NCI-H2081 (cell line): ENCODE results near the gene PISD.
"Not testable (repeated sequence)": the region's sequence is repeated elsewhere in the genome, so short reads cannot be mapped to it uniquely, and the experiment has no call there.

Source experiments
- DNase-seq, 2 experiments: peaks; one replicate each; lab custom pipeline; 2025; lab: John Stamatoyannopoulos, UW

PISD gene

DNA sequence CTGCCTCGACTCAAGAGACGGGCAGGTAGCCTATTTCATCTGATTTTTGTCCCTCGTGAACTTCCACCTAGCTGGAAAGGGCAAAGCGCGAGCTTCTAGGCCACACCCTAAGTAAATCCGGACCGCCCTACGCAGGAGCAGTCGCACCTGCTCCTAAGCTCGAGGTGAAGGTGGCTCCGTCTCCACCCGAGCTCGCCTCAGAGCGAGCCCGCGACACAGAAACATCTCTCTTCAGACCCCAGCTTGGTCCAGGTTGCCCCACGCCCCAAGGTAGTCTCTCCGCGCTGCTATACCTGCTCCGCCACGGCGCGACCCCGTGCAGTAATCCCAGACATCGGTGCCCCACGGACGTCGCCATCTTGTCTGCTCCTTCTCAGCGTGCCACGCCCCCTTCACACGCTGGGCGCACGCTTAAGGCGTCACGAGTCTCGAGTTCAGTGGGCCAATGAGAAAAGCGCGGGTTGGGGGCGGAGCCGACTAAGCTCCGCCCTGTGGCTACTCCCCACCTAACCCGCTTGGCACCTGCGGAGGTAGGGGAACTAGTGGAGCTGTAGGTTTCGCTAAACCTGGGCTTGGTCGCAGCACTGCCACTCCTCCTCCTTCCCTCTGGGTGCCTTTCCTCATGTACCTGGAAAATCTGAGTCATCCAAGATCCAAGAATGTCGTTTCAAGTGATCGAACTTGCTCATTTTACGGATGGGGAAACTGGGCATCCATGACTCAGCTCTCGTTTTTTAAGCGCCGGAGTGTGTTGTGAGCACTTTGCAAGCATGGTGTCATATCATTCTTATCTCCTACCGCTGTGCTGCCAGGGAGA lies at the start of gene PISD:
Gene PISD, minus strand, starts transcription at position 365 of the 817 bp plus-strand sequence. Its CDS starts 7 bp downstream, at position 358.
- DNase-seq = peak; percentile 91 to 94

DNA sequence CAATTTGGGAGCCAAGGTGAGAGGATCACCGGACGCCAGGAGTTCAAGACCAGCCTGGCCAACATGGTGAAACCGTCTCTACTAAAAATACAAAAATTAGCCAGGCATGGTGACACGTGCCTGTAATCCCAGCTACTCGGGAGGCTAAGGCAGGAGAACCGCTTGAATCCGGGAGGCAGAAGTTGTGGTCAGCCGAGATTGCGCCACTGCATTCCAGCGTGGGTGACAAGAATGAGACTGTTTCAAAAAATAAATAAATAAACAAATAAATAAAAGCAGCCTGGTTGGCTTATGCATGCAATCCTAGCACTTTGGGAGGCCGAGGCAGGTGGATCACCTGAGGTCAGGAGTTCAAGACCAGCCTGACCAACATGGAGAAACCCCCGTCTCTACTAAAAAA lies 49.2 kb upstream of the PISD start:
- not testable (repeated sequence) for DNase-seq

DNA sequence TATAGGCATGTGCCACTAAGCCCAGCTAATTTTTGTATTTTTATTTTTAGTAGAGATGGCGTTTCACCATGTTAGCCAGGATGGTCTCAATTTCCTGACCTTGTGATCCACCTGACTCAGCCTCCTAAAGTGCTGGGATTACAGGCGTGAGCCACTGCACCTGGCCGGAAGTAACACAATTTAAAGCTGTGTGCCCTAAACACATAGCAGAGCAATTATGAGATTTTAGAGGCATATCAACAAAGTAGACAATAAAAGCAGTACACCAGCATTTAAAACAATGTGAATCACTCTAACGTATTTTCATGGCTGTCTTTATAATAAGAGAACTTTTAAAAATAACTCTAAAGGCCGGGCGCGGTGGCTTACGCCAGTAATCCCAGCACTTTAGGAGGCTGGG lies 45.5 kb upstream of the PISD start:
- peak in 1 of 2 experiments; percentile 39 for DNase-seq

GRCh38 chr22:31695423-31695822 lies 33.4 kb upstream of the PISD start:
- DNase-seq = no peak

- DNase-seq = not testable (repeated sequence)
Observed at GRCh38 chr22:31694046-31694445, 32.0 kb upstream of the PISD start.

DNA sequence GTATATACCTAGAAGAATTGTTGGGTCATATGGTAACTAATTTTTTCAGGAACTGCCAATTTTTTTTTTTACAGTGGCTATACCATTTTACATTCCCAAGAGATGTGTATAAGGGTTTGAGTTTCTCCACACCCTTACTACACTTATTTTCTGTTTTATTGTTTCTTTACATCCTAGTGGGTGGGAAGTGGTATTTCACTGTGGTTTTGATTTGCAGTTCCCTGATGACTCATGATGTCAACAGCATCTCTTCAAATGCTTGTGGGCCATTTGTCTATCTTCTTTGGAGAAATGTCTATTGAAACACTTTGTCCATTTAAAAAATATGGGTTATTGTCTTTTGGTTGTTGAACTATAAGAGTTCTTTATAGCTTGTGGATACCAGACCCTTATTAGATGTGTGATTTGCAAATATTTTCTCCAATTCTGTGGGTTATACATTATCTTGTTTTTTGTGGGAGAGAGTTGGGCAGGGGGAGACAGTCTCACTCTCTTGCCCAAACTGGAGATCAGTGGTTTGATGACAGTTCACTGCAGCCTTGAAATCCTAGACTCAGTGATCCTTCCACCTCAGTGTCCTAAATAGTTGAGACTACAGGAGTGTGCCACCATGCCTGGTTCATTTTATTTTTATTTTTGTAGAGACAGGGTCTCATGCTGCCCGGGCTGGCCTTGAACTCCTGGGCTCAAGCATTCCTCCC lies 30.3 kb upstream of the PISD start:
- no peak for DNase-seq

- no peak for DNase-seq
Observed at GRCh38 chr22:31691408-31691807, 29.4 kb upstream of the PISD start.

- DNase-seq = no peak
Observed at GRCh38 chr22:31683181-31684105, 21.4 kb upstream of the PISD start.

DNA sequence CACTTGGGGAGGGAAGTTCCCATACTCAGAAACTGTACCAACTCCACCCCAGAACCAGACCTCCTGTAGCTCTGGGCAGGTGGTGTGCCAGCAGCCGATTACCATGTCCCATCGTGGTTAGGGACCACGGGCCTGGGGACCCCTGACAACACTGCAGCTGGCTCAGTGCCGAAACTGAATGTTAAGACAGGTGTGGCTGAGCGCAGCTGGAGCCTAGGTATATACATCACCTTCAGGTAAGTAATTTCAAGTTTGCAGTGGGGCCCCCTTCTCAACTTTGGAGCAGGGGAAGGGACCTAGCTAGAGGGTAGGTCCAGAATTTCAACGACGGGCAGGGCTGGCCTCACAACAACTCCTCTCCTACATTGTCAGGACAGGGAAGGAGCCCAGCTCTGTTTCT lies 20.7 kb upstream of the PISD start:
- no peak for DNase-seq

DNA sequence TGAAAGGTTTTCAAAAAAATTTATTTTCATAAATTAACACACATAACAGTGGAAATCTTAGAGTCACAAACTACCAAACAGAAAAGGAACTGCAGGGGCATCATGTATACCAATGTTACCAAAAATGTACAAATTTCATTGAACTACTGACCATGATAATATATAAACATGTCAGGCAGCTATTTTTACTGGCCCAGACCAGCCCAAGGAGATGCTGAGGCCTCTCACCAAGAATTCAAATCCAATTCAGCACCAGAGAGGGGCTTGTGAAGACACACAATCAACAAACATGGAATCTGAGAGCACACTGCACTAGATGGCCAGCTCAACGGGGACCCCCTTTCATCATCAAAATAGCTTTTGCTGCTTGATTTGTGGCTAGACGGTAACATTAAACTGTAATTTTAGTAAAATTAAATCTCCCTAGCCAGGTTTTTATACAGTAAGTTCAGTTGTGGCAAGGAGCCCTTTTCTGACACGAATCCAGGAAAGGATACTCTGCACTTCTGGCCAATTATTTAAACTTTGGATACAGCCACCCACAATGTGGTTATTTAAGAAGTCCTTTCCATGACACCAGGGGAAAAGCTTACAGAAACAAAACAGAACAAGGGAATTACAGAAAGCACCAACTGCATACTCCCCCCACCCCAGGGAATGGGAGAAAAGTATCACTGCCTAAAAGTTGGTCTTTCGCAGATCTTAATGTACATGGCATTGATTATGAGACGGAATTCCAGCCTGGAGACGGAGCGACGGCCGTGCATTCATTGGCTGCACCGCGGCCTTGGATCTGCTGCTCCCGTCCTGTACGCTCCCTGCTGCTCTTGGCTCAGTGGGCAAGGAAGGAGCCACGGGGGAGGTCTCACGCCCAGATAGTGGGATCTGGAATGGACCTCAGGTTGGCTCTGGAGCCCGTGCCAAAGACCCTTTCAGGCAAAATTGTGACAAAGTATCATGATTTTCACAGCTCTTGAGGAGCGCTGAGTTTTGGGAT lies 19.6 kb upstream of the PISD start:
- DNase-seq = no peak

DNA sequence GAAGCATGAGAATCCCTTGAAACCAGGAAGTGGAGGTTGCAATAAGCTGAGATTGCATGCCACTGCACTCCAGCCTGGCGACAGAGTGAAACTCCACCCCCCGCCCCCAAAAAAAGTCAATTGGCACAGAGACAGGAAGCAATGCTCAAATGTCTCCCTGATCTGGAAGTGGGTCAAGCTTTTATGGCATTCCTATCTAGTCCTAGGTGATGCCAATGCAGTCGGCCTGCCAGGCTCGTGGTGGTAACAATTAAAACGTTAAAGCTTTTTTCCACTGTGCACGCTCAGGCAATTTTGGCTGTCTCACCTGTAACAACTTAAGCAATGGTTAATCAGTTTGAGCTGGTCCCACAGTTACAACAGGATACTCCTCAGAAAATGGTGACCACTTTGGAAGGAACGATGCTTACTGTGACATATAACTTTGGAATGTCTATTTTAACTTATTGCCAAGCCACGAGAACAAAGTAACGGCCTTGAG lies 18.9 kb upstream of the PISD start:
- DNase-seq = no peak

GRCh38 chr22:31678748-31679147 lies 16.7 kb upstream of the PISD start:
- DNase-seq = no peak

DNA sequence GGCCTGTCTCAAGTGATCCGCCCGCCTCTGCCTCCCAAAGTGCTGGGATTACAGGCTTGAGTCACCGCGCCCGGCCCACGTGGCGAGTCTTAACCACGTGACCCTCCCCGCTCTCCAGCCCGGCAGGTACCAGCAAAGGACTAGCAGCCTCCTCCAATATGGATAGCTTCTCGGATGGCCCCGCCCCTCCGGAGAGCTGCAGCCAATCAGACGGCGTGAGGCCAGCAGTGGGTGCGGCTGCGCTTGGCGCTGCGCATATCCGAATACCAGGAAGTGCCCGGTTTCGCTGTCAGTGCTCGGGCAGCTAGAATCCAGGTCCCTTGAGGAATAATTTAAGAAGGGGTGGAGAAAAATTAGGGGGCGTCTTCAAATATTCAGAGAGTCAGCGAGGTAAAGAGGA lies 14.7 kb upstream of the PISD start:
- peak; percentile 8 to 12 for DNase-seq

- not testable (repeated sequence) for DNase-seq
Observed at GRCh38 chr22:31674219-31674618, 12.2 kb upstream of the PISD start.

- DNase-seq = not testable (repeated sequence)
Observed at GRCh38 chr22:31668849-31669248, 6.8 kb upstream of the PISD start.

DNA sequence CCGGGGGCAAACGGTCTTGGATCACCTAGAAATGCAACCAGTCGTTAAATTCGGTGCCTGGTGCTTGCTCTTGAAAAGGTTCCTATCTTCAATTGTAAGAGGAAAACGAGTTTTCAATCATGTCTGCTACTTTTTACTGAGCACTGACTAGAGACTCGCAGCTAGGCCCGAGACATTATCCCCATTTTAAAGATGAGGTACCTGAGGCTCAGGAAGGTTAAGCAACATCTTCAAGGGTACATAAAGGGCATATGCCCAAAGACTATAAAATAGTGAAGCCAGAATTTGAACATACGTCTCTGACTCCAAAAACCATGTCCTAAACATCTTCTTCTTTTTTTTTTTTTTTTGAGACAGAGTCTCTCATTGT lies 638 bp upstream of the PISD start:
- no peak for DNase-seq

- DNase-seq = not testable (repeated sequence)
Observed at GRCh38 chr22:31660860-31661341, 1.1 kb downstream of the PISD start.

- DNase-seq = no peak
Observed at GRCh38 chr22:31659246-31659645, 2.8 kb downstream of the PISD start.

DNA sequence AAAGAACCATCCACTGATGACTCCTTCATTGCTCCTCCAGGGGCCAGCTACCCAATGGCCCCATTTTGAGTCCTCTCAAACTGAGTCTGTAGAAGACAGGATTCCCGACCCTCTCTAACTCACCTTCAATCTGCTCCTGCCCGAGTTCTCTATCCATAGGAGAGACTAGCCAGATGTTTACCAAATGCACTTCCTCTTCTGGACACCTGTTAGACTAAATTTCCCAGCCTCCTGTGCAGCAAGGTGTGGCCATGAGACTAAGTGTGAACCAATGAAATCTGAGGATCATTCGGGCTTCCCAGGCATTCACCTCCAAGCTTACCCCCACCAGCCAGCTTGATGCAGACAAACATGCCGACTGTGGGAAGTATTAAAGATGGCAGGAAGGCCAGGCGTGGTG lies 7.6 kb downstream of the PISD start:
- no peak for DNase-seq

GRCh38 chr22:31653944-31654343 lies 8.1 kb downstream of the PISD start:
- DNase-seq = no peak
